NCI-H128 (cell line): ENCODE measurements around the gene KLB.
"Not testable (repeated sequence)": the region's sequence is repeated elsewhere in the genome, so short reads cannot be mapped to it uniquely, and the experiment has no call there.

Experiments used
- DNase-seq: peaks from one replicate; lab custom pipeline; 2025; ENCODE audit not compliant: unreplicated experiment; lab: John Stamatoyannopoulos, UW

The KLB gene

GRCh38 chr4:39425297-39425696 lies 18.6 kb downstream of the KLB start:
- DNase-seq: not testable (repeated sequence)

- DNase-seq: no peak
These were observed 20.0 kb downstream of the KLB start for GRCh38 chr4:39426728-39427127.

- no peak for DNase-seq
These were observed 20.9 kb downstream of the KLB start for GRCh38 chr4:39427520-39428114.

GRCh38 chr4:39429476-39430334 lies 23.0 kb downstream of the KLB start:
- DNase-seq: no peak

- DNase-seq: no peak
These were observed 27.3 kb downstream of the KLB start for GRCh38 chr4:39433878-39434492.

GRCh38 chr4:39435659-39436563 lies 29.2 kb downstream of the KLB start:
- DNase-seq: no peak

- DNase-seq: no peak
These were observed 34.9 kb downstream of the KLB start for GRCh38 chr4:39441593-39441992.

GRCh38 chr4:39442998-39443397 lies 36.3 kb downstream of the KLB start:
- no peak for DNase-seq

- no peak for DNase-seq
These were observed 39.7 kb downstream of the KLB start for GRCh38 chr4:39446483-39446841.

- DNase-seq: no peak
These were observed 40.3 kb downstream of the KLB start for GRCh38 chr4:39446842-39447573.

- DNase-seq: no peak
These were observed 43.9 kb downstream of the KLB start for GRCh38 chr4:39450618-39451017.

- no peak for DNase-seq
These were observed 44.8 kb downstream of the KLB start for GRCh38 chr4:39451423-39452023.

GRCh38 chr4:39452153-39452859 lies 45.6 kb downstream of the KLB start:
- DNase-seq: no peak

- DNase-seq: no peak
These were observed 46.3 kb downstream of the KLB start for GRCh38 chr4:39452860-39453587.

GRCh38 chr4:39453738-39454137 lies 47.0 kb downstream of the KLB start:
- DNase-seq: no peak

- no peak for DNase-seq
These were observed 48.8 kb downstream of the KLB start for GRCh38 chr4:39455486-39455885.

- DNase-seq: no peak
These were observed 50.4 kb downstream of the KLB start for GRCh38 chr4:39456946-39457763.

- not testable (repeated sequence) for DNase-seq
These were observed 51.4 kb downstream of the KLB start for GRCh38 chr4:39458161-39458504.
